GM18858 (cell line): Measurements from ENCODE around the gene PYGO1.

Experiments
- ATAC-seq: cut with Tn5 transposase; IDR thresholded peaks from one replicate; pipeline ENCODE4 v1.9.1; 2021; ENCODE audit not compliant: unreplicated experiment

Gene PYGO1

GRCh38 chr15:55573224-55573623 is 14.9 kb downstream of the PYGO1 start:
- ATAC-seq = no peak

GRCh38 chr15:55564347-55565145 is 23.6 kb downstream of the PYGO1 start:
- no peak for ATAC-seq

GRCh38 chr15:55562601-55563000 is 25.5 kb downstream of the PYGO1 start:
- no peak for ATAC-seq

GRCh38 chr15:55555089-55555488 is 33.1 kb downstream of the PYGO1 start:
- ATAC-seq = no peak

- no peak for ATAC-seq
These were observed 35.2 kb downstream of the PYGO1 start for GRCh38 chr15:55552926-55553325.

GRCh38 chr15:55552451-55552850 is 35.7 kb downstream of the PYGO1 start:
- no peak for ATAC-seq

- no peak for ATAC-seq
These were observed 38.8 kb downstream of the PYGO1 start for GRCh38 chr15:55549305-55549704.

- no peak for ATAC-seq
These were observed 41.4 kb downstream of the PYGO1 start for GRCh38 chr15:55546718-55547117.

GRCh38 chr15:55535436-55535835 is 52.7 kb downstream of the PYGO1 start:
- ATAC-seq = no peak

GRCh38 chr15:55532944-55533343 is 55.2 kb downstream of the PYGO1 start:
- ATAC-seq = no peak

GRCh38 chr15:55530861-55531313 is 57.3 kb downstream of the PYGO1 start:
- ATAC-seq = no peak

- ATAC-seq = no peak
These were observed 59.3 kb downstream of the PYGO1 start for GRCh38 chr15:55528812-55529211.

- ATAC-seq = no peak
These were observed 61.0 kb downstream of the PYGO1 start for GRCh38 chr15:55527150-55527549.

- ATAC-seq = peak; percentile 65
These were observed 61.5 kb downstream of the PYGO1 start for GRCh38 chr15:55526559-55527036.

GRCh38 chr15:55522742-55523450 is 65.2 kb downstream of the PYGO1 start:
- ATAC-seq = no peak

GRCh38 chr15:55518641-55519040 is 69.5 kb downstream of the PYGO1 start:
- no peak for ATAC-seq

GRCh38 chr15:55518009-55518408 is 70.1 kb downstream of the PYGO1 start:
- ATAC-seq = no peak

- no peak for ATAC-seq
These were observed 72.0 kb downstream of the PYGO1 start for GRCh38 chr15:55515991-55516776.

- no peak for ATAC-seq
These were observed 72.7 kb downstream of the PYGO1 start for GRCh38 chr15:55515491-55515890.

- no peak for ATAC-seq
These were observed 73.7 kb downstream of the PYGO1 start for GRCh38 chr15:55514414-55514850.
